Astrocyte (in vitro differentiated cells and primary cell): ENCODE results near the gene SEC61G. TPM values are rescaled to one million over a fixed set of nuclear protein-coding genes. Genes with fewer than 3 reads are reported as not detected.
A peak's percentile ranks its signal among the peaks of the same experiment; 100 is the strongest.

ENCODE experiments used
- DNase-seq: peaks from one replicate; pipeline ENCODE4 v3.0.0-alpha.2; 2010; ENCODE audit warnings: low read depth
- FAIRE-seq: peaks from 2 replicates; lab custom pipeline; 2011; peaks lifted over from hg19 to GRCh38; lab: Jason Lieb, UNC
- H2AFZ ChIP-seq: 2 replicates; pipeline ENCODE4 v1.6.0; 2012; ENCODE audit warnings: low read depth, low read length, inconsistent platforms
- H3K27ac ChIP-seq: 2 replicates; pipeline ENCODE4 v1.5.1; 2011; ENCODE audit warnings: low read depth, low read length, inconsistent platforms
- H3K27me3 ChIP-seq: 2 replicates; pipeline ENCODE4 v1.6.0; 2011; ENCODE audit warnings: low read length, inconsistent platforms; ENCODE audit not compliant: insufficient read depth
- H3K36me3 ChIP-seq: 2 replicates; pipeline ENCODE4 v1.5.1; 2011; ENCODE audit warnings: low read length, inconsistent platforms; ENCODE audit not compliant: insufficient read depth
- H3K4me1 ChIP-seq: 2 replicates; pipeline ENCODE4 v1.5.1; 2011; ENCODE audit warnings: low read length, inconsistent platforms; ENCODE audit not compliant: insufficient read depth
- H3K4me2 ChIP-seq: 2 replicates; pipeline ENCODE4 v1.6.0; 2012; ENCODE audit warnings: low read length, inconsistent platforms
- H3K4me3 ChIP-seq: 2 replicates; pipeline ENCODE4 v1.5.1; 2011; ENCODE audit warnings: low read depth, mild to moderate bottlenecking, low read length, inconsistent platforms; ENCODE audit not compliant: insufficient read depth
- H3K79me2 ChIP-seq: 2 replicates; pipeline ENCODE4 v1.6.0; 2012; ENCODE audit warnings: mild to moderate bottlenecking, low read length, inconsistent platforms; ENCODE audit not compliant: insufficient read depth
- H3K9ac ChIP-seq: 2 replicates; pipeline ENCODE4 v1.6.0; 2012; ENCODE audit warnings: mild to moderate bottlenecking, low read length, inconsistent platforms
- H3K9me3 ChIP-seq: 2 replicates; pipeline ENCODE4 v1.5.1; 2012; ENCODE audit warnings: low read depth, mild to moderate bottlenecking, low read length, inconsistent platforms; ENCODE audit not compliant: insufficient read depth
- H4K20me1 ChIP-seq: 2 replicates; pipeline ENCODE4 v1.6.0; 2012; ENCODE audit warnings: low read length, inconsistent platforms; ENCODE audit not compliant: insufficient read depth
- H3K27ac Mint-ChIP-seq: one replicate; pipeline ENCODE4 v1.8.0; 2021; ENCODE audit warnings: mild to moderate bottlenecking, mixed read lengths; ENCODE audit not compliant: unreplicated experiment
- H3K27me3 Mint-ChIP-seq: one replicate; pipeline ENCODE4 v1.8.0; 2021; ENCODE audit warnings: low read depth, mixed read lengths; ENCODE audit not compliant: unreplicated experiment
- H3K36me3 Mint-ChIP-seq: one replicate; pipeline ENCODE4 v1.8.0; 2021; ENCODE audit warnings: low read depth, mixed read lengths; ENCODE audit not compliant: unreplicated experiment
- H3K4me1 Mint-ChIP-seq: one replicate; pipeline ENCODE4 v1.8.0; 2021; ENCODE audit warnings: low read depth, mixed read lengths; ENCODE audit not compliant: unreplicated experiment
- H3K4me3 Mint-ChIP-seq: one replicate; pipeline ENCODE4 v1.8.0; 2021; ENCODE audit warnings: mild to moderate bottlenecking, moderate library complexity, mixed read lengths; ENCODE audit not compliant: unreplicated experiment
- H3K9me3 Mint-ChIP-seq: one replicate; pipeline ENCODE4 v1.8.0; 2021; ENCODE audit warnings: mild to moderate bottlenecking, mixed read lengths; ENCODE audit not compliant: unreplicated experiment
- EZH2 ChIP-seq: IDR thresholded peaks from 2 replicates; pipeline ENCODE4 v1.6.1; 2012; ENCODE audit warnings: mild to moderate bottlenecking, low read length, inconsistent platforms; ENCODE audit not compliant: insufficient read depth
- total RNA-seq: library from RNA; stranded (reverse); gene quantifications from 2 replicates; pipeline ENCODE4 v1.2.1, GENCODE V29; 2021
- TF ChIP-seq, protein P1 (sequence below): IDR thresholded peaks from 2 replicates; pipeline ENCODE4 v1.5.1; 2011; ENCODE audit warnings: low read depth, mild to moderate bottlenecking, inconsistent platforms, low read length, moderate library complexity; ENCODE audit not compliant: insufficient read depth

SEC61G gene
- total RNA-seq, 1 donor from 2014 or later, result 280 TPM

DNA sequence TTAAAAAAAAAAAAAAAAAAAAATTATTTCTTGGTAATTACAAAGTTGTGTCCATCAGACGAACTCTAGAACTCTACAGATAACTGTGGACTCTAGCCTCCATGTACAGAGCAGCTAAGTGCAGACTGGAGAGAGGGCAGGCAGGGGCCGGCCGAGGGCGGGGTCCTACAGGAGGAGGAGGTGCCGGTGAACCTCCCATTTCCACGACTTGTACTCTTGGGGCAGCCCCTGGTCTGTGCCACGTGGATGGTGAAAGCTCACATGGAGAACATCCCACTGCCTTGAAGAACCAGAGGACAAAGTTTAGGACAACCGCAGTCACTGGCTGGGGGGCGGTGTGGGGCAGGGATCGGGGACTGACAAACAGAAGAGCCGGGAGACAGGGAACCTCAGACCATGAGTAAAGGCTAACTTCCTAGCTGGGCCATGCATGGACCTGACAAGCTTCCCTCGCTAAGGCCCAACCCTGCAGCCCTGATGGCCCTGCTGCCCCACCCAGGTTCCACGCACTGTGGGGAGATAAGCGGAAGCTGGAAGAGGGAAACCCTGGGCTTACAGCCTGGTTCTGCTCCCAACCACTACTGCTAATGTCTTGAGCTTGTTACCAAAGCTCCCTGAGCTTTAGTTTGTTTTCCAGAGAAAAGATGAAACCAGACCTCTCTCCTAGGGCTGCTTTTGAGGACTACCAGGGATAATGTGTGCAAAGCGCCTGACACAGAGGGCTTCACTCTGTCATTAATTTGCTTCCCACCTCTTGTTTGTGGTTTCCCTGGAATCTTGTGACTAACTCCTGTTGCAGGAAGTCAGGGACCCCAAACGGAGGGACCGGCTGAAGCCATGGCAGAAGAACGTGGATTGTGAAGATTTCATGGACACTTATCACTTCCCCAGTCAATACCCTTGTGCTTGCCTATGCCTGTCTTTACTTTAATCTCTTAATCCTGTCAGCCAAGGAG lies 16.1 kb upstream of the SEC61G start:
- Histone ChIP-seq H3K9ac (no peak overlapping the region), H3K4me3 (no peak overlapping the region), H3K27ac (no peak overlapping the region), H4K20me1 (no peaks in the 10 kb centered on the region), H3K4me1 (no peaks in the 10 kb centered on the region), H3K4me2 (no peak overlapping the region), H3K27me3 (no peaks in the 10 kb centered on the region), H3K36me3 (no peaks in the 10 kb centered on the region), H2AFZ (no peak overlapping the region), H3K9me3 (no peaks in the 10 kb centered on the region), H3K79me2 (no peaks in the 10 kb centered on the region)
- peaks cover 4% of the 10 kb centered on the region for H3K4me1 Mint-ChIP-seq
- peaks cover 2% of the 10 kb centered on the region for H3K36me3 Mint-ChIP-seq
- no peak overlapping the region for H3K27ac Mint-ChIP-seq
- TF ChIP-seq EZH2, result no peak
- TF ChIP-seq, protein P1, sequence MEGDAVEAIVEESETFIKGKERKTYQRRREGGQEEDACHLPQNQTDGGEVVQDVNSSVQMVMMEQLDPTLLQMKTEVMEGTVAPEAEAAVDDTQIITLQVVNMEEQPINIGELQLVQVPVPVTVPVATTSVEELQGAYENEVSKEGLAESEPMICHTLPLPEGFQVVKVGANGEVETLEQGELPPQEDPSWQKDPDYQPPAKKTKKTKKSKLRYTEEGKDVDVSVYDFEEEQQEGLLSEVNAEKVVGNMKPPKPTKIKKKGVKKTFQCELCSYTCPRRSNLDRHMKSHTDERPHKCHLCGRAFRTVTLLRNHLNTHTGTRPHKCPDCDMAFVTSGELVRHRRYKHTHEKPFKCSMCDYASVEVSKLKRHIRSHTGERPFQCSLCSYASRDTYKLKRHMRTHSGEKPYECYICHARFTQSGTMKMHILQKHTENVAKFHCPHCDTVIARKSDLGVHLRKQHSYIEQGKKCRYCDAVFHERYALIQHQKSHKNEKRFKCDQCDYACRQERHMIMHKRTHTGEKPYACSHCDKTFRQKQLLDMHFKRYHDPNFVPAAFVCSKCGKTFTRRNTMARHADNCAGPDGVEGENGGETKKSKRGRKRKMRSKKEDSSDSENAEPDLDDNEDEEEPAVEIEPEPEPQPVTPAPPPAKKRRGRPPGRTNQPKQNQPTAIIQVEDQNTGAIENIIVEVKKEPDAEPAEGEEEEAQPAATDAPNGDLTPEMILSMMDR, result no peak
- no peak for DNase-seq
- H3K27me3 Mint-ChIP-seq, result no peaks in the 10 kb centered on the region
- no peak for FAIRE-seq
- no peak overlapping the region for H3K4me3 Mint-ChIP-seq
- H3K9me3 Mint-ChIP-seq, result peaks cover 4% of the 10 kb centered on the region

DNA sequence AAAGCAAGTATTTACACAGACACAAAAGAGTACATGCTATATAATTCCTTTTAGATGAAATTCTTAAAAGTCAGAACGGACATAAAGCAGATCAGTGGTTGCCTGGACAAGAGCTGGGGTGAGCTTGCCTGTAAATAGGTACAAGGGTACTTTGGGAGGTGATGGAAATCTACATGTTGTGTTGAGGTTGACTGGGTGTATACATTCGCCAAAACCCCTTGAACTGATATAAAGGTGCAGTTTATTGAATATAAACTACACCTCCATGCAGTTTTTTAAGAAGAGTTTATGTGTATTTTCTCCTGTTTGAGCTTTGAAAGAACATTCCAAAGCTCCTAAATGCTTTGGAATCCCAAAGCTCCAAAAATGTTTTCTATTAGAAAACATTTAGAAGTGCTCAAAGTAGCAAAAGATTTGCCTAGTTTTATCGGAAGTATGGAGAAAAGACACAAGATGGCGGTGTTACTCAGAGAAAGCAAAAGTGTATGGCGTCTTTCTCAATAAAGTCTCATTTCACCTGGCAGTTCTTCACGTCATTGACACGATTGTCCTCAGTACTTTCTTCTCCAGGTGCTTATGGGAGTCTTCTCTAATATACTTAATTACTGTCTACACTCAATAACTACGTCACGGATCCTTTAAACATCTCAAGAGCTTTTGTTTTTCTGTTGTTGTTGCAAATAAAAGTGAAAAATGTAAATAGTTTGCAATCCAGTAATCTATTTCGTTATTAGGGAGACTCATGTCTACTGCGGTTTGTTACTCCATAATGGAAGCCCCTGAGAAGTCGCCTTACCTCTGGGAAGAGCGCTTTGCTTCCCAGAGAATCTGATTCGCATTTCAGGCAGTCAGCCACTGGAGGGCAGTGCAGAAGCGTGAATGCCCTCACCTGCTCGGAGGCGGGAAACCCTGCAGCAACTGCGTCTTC lies 14.7 kb upstream of the SEC61G start:
- Mint-ChIP-seq H3K36me3 (no peaks in the 10 kb centered on the region), H3K4me3 (peak overlapping the region; percentile 72), H3K9me3 (no peaks in the 10 kb centered on the region), H3K4me1 (peaks cover 11% of the 10 kb centered on the region), H3K27me3 (no peaks in the 10 kb centered on the region), H3K27ac (peak overlapping the region; percentile 49)
- H2AFZ ChIP-seq, result peak overlapping the region; percentile 52
- H3K79me2 ChIP-seq, result no peaks in the 10 kb centered on the region
- peak; percentile 62 for DNase-seq
- TF ChIP-seq, protein P1, result peak; percentile 83
- no peak for TF ChIP-seq EZH2
- peak overlapping the region; percentile 50 for H3K9ac ChIP-seq
- H3K27ac ChIP-seq, result no peak overlapping the region
- FAIRE-seq, result peak; percentile 81
- no peaks in the 10 kb centered on the region for H4K20me1 ChIP-seq
- no peaks in the 10 kb centered on the region for H3K27me3 ChIP-seq
- no peaks in the 10 kb centered on the region for H3K36me3 ChIP-seq
- H3K4me1 ChIP-seq, result peaks cover 9% of the 10 kb centered on the region
- peak overlapping the region; percentile 79 for H3K4me2 ChIP-seq
- peak overlapping the region; percentile 38 for H3K4me3 ChIP-seq
- no peaks in the 10 kb centered on the region for H3K9me3 ChIP-seq
